Raji (cell line): ENCODE results near the gene UBAC1.

Source experiments
- POLR2A ChIP-seq: IDR thresholded peaks from 2 replicates; pipeline ENCODE4 v1.6.1; 2011; ENCODE audit warnings: low read depth, low read length, control low read depth; ENCODE audit not compliant: insufficient read depth

The UBAC1 gene

DNA sequence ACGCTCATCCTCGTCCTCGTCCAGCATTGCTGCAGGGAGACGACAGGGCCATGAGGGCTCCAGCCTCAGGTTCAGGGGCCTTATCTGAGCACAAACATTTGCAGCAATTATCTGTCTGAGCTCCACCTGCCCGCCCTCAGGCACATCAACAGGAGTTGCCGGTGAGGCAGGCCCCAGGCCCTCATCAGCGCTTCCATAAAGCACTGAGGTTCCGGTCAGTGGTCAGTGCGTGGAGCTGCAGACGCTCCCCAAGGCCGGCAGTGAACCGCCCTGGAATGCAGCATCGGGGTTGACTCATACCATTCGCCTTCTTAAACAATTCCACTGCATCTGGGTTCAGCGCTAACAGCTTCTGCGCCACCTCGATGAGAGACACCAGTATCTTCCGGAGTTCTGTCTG lies 15.2 kb downstream of the UBAC1 start:
- no peak for TF ChIP-seq POLR2A

DNA sequence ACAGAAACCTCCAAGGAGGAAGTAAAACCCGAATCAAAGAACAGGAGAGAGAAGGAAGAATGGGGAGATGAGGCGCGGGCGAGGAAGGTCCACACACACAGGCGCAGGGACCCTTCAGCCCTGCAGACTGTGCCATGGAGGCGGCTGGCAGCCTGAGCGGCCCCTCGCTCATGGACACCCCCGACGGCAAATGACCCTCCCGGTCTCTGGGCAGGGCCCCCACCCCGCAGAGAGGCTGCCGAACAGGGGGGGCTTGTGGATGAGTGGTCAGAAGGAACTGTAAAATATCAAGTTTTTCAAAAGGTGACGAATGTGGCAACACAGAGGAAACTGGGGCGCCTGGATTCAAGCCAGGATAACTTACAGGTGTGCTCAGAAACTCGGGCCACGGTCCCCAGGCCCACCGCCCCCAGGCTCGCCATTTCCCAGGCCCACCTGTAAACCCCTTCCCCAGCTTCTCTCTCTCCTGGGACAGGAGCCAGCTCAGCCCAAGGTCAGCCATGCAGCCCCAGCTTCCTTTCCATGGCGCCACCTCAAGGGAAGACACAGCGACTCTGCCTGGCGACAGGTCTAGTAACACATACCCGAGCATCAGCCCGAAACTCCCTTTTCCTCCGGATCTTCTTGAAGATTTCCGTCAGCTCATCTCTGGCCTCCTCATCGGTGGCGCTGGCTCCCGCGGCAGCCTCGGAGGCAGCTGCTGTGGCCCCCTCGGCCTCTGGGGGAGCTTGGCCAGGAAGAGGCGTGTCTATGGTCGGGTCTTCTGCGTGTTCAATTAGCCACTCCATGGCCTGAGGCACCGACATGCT lies 16.5 kb downstream of the UBAC1 start:
- no peak for TF ChIP-seq POLR2A

DNA sequence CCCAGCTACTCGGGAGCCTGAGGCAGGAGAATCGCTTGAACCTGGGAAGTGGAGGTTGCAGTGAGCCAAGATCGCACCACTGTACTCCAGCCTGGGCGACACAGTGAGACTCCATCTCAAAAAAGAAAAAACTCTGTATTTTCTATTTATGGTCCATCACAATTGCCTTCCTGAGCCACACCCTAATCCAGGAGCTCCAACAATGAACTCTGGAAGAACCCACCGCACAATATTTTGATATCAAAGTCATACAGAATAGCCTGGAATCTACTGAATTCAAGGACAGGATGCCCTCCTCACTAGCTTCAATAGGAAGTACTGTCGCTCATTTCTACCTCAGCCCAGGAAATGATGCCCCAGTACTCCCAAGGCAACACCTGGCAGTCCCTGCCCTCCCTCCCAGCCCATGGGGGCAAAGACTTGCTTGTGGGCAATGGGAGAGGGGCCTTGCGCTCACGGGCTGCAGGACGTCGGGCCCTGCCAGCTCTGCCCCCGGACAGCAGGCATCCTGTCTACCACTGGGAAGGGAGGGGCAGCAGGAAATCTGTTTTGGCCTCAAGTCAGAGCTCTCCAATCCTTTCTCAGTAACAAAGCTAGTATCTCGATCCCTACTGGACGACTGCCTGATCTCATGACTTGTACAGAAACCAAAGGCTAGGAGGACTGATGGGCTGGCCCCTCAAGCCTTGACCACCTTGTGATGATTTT lies 19.7 kb downstream of the UBAC1 start:
- no peak for TF ChIP-seq POLR2A

DNA sequence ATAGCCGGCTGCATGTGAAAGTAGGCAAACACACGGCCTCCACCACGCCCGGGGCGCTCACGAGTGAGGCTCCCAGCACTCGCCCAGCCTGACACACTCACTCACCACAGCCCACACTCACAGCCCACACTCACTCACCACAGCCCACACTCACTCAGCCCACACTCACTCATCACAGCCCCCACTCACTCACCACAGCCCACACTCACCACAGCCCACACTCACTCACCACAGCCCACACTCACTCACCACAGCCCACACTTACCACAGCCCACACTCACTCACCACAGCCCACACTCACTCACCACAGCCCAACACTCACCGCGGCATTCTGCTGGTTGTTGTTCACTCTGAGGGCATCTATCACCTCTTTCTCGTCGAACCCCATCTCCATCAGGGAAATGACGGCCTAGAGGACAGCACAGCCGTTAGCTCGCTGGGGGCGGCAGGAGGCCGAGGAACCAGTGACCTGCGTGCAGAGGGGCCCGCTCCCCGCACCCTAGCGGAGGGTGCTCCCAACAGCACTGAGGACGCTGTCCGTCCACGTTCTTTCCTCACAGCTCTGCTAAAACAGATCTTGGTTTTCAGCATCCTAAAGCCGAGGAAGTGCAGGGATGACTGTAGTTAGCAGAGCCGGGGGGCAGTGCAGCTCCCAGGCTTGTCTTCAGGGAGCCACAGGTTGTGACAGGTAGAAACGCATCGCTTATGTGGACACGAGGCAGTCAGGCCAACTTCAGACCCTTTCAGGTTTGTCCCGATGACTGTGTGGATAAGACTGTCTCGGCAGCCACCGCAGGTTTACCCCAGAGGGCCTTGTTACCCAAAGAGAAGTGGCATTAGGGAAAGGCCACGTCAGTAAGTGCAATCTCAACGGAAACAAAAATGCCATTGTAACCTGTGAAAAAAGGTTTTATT lies 21.6 kb downstream of the UBAC1 start:
- no peak for TF ChIP-seq POLR2A

DNA sequence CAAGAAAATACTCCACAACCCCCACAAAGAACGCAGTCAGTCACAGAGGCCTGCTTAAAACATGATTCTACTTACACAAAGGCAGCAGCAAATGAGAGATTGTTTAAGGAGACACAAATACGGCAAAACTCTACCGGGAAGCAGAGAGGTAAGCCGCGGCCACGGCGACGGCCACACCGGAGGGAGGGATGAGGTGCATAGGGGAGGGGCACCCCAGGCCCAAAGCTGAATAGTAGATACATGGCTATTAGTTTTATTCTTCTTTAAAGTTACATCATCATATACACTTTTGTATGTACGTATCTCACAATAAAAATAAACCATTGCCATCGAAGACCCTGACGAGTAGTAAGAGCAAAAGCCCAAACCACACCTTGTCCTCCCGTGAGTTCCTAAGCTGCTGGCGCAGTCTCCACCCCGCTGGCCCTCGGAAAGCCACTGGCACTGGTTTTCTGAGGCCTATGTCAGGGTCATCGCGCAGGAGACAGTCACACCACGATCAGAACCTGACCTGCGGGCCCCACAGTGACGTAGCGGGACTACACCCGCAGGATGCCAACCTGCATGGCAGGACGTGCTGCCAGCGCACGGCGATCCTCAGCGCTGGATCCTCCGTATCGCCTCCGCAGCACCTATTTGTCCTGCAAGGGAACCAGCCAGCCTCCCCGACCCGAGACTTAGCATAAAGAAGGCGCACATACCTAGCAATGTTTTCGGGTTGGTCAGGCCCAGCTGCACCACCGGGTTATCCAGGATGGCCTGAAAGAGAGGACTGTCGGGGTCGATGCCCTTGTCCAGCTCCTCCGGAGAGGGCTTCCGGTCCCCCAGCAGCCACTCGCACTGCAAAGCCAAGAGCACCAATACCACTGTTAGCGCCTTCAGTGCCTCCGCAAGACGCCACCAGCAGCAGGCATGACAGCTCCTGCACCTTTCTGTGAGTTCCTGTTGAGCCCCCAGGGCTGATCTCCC lies 23.4 kb downstream of the UBAC1 start:
- no peak for TF ChIP-seq POLR2A

DNA sequence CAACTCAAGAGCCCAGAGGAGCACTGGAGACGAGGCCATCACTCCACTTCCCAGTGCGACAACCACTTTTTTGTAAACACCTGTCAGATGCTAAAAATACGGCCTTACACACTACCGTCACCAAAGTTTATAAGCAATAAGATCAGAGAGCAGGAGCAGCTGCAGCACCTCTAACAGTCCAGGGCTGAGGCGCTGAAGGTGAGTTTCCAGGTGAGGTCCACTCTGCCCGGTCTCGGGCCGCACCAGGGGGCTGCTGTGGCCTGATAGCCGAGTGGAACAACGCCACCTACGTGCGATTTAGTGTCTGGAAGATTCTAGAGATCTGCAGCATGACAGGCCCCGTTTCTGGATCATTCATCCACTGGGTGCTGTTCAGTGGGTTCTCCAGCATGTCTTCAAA lies 28.1 kb downstream of the UBAC1 start:
- no peak for TF ChIP-seq POLR2A

DNA sequence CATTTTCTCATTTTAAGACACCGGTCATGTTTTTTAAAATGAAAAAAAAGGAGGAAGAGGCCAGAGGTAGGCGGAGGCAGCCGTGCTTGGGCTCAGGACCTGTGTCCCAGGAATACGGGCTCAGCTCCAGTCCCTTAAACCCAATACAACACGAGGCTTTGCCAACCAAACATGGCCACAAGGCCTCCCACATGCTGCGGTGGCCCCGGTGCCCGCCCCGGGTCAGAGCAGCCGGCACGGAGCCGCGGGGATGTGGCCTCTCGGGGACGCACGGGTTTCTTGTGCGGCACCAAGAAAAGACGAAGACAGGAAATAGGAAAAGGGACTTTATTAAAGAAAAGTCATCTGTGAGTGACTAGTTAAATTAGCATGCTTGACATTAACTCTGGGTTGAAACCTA lies 28.5 kb downstream of the UBAC1 start:
- no peak for TF ChIP-seq POLR2A

DNA sequence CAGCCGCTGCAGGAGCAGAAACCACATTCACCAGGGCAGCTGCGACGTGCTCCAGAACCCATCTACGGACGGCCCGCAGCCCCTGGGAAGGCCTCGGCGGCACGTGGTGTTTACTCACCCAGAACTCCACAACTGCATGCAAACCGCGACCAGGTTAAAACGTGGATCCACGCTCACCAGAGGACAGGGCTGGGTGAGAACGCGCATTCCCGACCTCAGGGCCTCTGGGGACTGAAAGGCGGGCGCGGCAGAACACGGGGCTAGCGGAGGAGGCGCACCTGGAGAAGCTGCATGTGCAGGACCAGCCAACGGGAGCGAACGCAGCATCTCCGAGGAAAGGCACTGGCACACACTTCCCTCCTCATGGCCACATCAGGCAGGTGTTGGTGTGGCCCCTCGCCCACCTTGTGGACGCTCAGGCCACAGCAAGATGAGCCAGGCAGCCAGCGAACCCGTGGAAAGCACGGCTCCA lies 29.8 kb downstream of the UBAC1 start:
- no peak for TF ChIP-seq POLR2A

DNA sequence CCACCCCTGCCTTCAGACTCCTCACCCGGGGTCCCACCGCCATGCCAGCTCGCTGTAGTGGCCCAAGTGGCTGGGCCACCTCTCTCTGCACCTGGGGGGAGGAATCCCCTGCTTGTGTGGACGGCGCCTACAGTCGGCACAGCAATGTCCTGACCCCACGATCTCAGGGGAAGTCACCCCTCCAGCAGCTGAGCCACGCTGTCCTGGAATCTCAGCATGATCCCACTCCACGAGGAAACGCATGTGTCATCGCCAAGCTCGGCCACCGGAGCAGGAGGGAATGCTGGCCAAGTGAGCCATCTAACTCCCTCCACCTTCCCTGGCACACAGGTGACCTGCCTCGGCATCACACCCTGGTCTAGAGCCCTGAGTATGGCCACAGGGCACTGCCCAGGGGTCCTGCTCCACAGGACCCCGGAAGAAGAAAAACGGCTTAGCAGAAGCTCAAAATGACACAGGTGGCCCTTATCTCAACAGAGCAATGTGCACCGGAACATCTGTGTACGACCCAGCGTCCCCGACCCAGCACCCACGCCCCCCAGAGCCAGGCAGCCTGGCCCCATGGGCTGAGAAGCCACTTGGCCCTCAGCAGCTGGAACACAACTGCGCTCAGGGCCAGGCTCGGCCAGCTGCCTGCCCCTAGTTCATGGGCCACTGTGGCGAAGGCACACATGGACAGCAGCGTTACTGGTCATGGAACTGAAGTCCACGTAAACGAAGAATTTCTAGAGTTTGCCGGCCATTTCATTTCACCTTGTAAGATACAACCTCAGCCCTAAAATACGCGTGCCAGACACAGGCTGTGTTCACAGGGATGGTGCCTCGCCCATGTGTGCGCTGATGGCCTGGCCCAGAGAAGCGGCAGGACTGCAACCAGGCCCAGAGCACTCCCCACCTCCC lies 30.5 kb downstream of the UBAC1 start:
- TF ChIP-seq POLR2A: no peak

DNA sequence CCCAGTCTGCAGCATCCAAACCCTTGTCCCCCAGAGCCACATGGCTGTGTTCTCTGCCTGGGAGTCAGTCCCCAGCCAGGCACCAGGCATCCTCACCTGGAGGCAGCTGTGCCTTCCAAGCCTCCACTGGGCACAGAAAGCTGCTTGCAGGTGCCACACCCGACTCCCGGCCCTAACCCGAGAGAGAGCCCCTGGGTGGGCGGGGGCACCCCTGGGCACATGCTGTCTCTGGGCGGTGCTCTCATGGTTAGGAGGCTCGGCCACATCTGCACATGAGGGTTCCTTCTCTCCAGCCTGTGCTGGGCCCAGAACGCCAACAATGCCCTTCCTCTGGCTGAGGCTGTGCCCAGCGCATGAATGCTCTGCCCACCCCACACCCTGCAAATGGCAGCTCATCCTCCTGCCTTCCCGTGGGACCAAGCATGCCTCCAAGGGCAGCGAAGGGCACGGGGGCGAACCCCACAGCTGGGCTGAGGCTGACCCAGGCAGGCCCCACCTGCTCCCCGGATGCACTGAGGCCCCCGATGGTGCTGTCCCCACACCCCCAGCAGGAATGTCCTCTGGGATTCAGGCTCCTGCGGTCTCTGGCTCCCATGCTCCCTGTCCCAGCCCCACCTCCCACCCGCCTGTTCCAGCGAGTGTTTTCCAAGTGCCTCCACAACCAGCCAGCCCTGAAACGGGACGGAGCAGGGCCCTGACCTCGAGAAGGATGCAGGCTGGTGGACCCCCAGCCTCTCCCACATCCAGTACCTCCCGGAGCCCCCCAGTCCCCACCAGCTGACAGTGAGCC lies 31.3 kb downstream of the UBAC1 start:
- no peak for TF ChIP-seq POLR2A

DNA sequence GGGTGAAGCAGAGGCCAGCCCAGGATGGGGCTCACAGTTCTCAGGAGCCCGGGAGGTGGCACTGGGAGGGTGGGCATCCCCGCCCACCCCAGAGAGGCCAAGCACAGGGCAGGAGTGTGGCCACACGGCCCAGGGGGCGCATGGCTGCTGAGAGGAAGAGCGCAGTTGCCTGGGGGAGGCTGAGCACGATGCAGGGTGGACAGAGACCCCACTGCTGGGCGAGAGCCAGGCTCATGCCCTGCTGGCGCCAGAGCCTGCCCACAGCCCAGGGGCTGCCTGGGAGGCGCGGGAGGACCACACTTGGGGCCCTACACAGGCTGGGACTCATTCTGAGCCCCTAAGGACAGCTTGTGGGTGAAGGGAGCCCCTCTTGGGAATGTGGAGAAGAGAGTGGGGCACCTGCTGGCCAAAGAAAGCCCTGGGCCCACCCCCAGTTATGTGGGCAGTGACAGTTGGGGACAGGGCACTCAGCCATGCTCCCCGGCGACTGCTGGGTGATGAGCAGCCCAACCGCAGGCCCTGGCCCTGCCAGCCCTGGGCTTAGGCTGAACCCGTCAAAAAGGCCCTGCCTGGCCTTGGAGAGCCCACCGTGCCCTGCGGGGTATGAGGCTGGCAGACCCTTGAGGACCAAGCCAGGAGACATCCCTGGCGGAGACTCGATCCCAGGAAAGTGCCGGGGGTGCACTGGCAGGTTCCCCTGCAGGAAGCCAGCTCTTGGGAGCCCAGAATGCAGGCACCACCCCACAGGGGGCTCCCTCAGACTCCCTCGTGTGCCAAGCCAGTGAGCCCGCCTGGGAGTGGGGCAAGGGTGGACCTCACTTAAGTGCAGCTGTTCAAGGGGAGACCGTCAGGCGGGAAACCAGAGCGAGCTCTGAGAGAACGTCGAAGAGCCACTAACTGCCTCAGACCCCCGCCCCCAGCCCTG lies 32.2 kb downstream of the UBAC1 start:
- TF ChIP-seq POLR2A: no peak
